ENCODE data around the gene CDC34. TPM values are rescaled to one million over a fixed set of nuclear protein-coding genes. Genes with fewer than 3 reads are reported as not detected.

CDC34 gene
- total RNA-seq, 1 experiment from 2014 or later, result 129 TPM

- TF ChIP-seq, protein P1, sequence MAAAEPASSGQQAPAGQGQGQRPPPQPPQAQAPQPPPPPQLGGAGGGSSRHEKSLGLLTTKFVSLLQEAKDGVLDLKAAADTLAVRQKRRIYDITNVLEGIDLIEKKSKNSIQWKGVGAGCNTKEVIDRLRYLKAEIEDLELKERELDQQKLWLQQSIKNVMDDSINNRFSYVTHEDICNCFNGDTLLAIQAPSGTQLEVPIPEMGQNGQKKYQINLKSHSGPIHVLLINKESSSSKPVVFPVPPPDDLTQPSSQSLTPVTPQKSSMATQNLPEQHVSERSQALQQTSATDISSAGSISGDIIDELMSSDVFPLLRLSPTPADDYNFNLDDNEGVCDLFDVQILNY (CRISPR knock-in tag; IDR thresholded peaks at IDR 0.05), result no peak
- TF ChIP-seq SMAD4 (CRISPR knock-in tag; IDR thresholded peaks at IDR 0.05) (no peak), HMGA2 (CRISPR knock-in tag; IDR thresholded peaks at IDR 0.05) (no peak), RORB (CRISPR knock-in tag; IDR thresholded peaks at IDR 0.05) (no peak), ZNF121 (CRISPR knock-in tag; IDR thresholded peaks at IDR 0.05) (no peak), MAX (CRISPR knock-in tag; IDR thresholded peaks at IDR 0.05) (no peak)
- TF ChIP-seq, protein P2, sequence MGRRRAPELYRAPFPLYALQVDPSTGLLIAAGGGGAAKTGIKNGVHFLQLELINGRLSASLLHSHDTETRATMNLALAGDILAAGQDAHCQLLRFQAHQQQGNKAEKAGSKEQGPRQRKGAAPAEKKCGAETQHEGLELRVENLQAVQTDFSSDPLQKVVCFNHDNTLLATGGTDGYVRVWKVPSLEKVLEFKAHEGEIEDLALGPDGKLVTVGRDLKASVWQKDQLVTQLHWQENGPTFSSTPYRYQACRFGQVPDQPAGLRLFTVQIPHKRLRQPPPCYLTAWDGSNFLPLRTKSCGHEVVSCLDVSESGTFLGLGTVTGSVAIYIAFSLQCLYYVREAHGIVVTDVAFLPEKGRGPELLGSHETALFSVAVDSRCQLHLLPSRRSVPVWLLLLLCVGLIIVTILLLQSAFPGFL (CRISPR knock-in tag; IDR thresholded peaks at IDR 0.05; ENCODE audit: borderline replicate concordance), result no peak
Measured at GRCh38 chr19:566403-566802, 34.8 kb downstream of the CDC34 start (continued).

- Mint-ChIP-seq H3K4me3 (no peak overlapping the region), H3K27ac (no peak overlapping the region), H3K4me1 (peaks cover 18% of the 10 kb centered on the region)
- TF ChIP-seq ZMAT4 (CRISPR knock-in tag; IDR thresholded peaks at IDR 0.05) (no peak), ZNF423 (CRISPR knock-in tag; IDR thresholded peaks at IDR 0.05) (no peak), JAZF1 (CRISPR knock-in tag; IDR thresholded peaks at IDR 0.05) (no peak), NR1H2 (CRISPR knock-in tag; IDR thresholded peaks at IDR 0.05) (no peak), CDX4 (CRISPR knock-in tag; IDR thresholded peaks at IDR 0.05; ENCODE audit: borderline replicate concordance) (no peak), KAT7 (CRISPR knock-in tag; IDR thresholded peaks at IDR 0.05; ENCODE audit: borderline replicate concordance) (no peak), ZNF138 (CRISPR knock-in tag; conservative IDR thresholded peaks at IDR 0.05) (no peak), CREM (CRISPR knock-in tag; IDR thresholded peaks at IDR 0.05) (no peak), HMGXB4 (CRISPR knock-in tag; IDR thresholded peaks at IDR 0.05) (no peak), HMGA2 (CRISPR knock-in tag; IDR thresholded peaks at IDR 0.05) (no peak), NR2C2 (CRISPR knock-in tag; IDR thresholded peaks at IDR 0.05) (no peak)
- TF ChIP-seq, protein P3, sequence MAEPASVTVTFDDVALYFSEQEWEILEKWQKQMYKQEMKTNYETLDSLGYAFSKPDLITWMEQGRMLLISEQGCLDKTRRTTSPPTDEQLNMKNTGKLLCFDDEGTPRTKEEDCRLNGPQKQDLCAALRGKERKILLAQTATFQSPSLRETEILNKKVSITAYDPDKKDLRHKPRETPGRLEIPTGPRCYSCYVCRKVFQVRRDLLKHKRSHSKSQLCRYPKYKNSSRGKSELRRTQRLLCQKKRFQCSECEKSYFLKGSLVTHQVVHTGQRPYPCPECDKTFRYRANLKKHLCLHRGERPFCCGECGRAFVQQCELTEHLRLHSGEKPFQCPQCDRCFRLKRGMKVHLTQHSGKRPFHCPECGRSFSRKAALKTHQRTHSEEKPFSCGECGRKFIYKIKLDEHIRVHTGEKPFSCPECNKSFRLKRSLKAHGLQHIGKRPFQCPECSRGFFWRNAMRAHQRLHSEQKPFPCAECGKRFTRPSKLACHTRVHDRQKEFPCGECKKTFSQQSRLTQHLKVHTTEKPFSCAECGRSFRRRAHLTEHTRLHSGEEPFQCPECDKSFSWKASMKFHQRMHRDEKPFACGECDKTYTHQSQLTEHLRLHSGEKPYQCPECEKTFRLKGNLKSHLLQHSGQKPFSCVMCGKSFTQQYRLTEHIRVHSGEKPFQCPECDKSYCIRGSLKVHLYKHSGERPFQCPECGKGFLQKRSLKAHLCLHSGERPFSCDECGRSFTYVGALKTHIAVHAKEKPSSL (CRISPR knock-in tag; conservative IDR thresholded peaks at IDR 0.05), result no peak
- TF ChIP-seq, protein P4, sequence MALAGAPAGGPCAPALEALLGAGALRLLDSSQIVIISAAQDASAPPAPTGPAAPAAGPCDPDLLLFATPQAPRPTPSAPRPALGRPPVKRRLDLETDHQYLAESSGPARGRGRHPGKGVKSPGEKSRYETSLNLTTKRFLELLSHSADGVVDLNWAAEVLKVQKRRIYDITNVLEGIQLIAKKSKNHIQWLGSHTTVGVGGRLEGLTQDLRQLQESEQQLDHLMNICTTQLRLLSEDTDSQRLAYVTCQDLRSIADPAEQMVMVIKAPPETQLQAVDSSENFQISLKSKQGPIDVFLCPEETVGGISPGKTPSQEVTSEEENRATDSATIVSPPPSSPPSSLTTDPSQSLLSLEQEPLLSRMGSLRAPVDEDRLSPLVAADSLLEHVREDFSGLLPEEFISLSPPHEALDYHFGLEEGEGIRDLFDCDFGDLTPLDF (CRISPR knock-in tag; IDR thresholded peaks at IDR 0.05), result no peak
- TF ChIP-seq, protein P5, sequence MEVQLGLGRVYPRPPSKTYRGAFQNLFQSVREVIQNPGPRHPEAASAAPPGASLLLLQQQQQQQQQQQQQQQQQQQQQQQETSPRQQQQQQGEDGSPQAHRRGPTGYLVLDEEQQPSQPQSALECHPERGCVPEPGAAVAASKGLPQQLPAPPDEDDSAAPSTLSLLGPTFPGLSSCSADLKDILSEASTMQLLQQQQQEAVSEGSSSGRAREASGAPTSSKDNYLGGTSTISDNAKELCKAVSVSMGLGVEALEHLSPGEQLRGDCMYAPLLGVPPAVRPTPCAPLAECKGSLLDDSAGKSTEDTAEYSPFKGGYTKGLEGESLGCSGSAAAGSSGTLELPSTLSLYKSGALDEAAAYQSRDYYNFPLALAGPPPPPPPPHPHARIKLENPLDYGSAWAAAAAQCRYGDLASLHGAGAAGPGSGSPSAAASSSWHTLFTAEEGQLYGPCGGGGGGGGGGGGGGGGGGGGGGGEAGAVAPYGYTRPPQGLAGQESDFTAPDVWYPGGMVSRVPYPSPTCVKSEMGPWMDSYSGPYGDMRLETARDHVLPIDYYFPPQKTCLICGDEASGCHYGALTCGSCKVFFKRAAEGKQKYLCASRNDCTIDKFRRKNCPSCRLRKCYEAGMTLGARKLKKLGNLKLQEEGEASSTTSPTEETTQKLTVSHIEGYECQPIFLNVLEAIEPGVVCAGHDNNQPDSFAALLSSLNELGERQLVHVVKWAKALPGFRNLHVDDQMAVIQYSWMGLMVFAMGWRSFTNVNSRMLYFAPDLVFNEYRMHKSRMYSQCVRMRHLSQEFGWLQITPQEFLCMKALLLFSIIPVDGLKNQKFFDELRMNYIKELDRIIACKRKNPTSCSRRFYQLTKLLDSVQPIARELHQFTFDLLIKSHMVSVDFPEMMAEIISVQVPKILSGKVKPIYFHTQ (CRISPR knock-in tag; IDR thresholded peaks at IDR 0.05), result no peak
- TF ChIP-seq, protein P6, sequence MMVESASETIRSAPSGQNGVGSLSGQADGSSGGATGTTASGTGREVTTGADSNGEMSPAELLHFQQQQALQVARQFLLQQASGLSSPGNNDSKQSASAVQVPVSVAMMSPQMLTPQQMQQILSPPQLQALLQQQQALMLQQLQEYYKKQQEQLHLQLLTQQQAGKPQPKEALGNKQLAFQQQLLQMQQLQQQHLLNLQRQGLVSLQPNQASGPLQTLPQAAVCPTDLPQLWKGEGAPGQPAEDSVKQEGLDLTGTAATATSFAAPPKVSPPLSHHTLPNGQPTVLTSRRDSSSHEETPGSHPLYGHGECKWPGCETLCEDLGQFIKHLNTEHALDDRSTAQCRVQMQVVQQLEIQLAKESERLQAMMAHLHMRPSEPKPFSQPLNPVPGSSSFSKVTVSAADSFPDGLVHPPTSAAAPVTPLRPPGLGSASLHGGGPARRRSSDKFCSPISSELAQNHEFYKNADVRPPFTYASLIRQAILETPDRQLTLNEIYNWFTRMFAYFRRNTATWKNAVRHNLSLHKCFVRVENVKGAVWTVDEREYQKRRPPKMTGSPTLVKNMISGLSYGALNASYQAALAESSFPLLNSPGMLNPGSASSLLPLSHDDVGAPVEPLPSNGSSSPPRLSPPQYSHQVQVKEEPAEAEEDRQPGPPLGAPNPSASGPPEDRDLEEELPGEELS (CRISPR knock-in tag; IDR thresholded peaks at IDR 0.05), result no peak
Measured at GRCh38 chr19:566844-567243, 35.3 kb downstream of the CDC34 start.

More at GRCh38 chr19:566844-567243, 35.3 kb downstream of the CDC34 start:
- ChIA-PET POLR2A (no interaction called here), CTCF (no interaction called here)
- H3K27me3 Mint-ChIP-seq (ENCODE audit: low read depth), result peaks cover 39% of the 10 kb centered on the region
- peaks cover 21% of the 10 kb centered on the region for H3K36me3 Mint-ChIP-seq
- ATAC-seq, result no peak
- no peak for DNase-seq (ENCODE audit: low spot score)
- peaks cover 7% of the 10 kb centered on the region for H3K9me3 Mint-ChIP-seq
